HG03103 (cell line): ENCODE measurements around the gene GJB5.

ENCODE experiments used
- ATAC-seq: cut with Tn5 transposase; IDR thresholded peaks from one replicate; pipeline ENCODE4 v1.9.1; 2021; ENCODE audit warnings: low read depth; ENCODE audit not compliant: unreplicated experiment

GJB5 gene

GRCh38 chr1:34744851-34745250, 10.0 kb upstream of the GJB5 start:
- ATAC-seq, result no peak

GRCh38 chr1:34745666-34746065, 9.2 kb upstream of the GJB5 start:
- no peak for ATAC-seq

GRCh38 chr1:34746101-34746500, 8.7 kb upstream of the GJB5 start:
- ATAC-seq, result no peak

GRCh38 chr1:34746785-34747637, 7.8 kb upstream of the GJB5 start:
- no peak for ATAC-seq

GRCh38 chr1:34747638-34747941, 7.3 kb upstream of the GJB5 start:
- no peak for ATAC-seq

- no peak for ATAC-seq
Measured at GRCh38 chr1:34749992-34750391, 4.9 kb upstream of the GJB5 start.

- ATAC-seq, result no peak
Measured at GRCh38 chr1:34750610-34751009, 4.2 kb upstream of the GJB5 start.

- ATAC-seq, result no peak
Measured at GRCh38 chr1:34753163-34753562, 1.7 kb upstream of the GJB5 start.

GRCh38 chr1:34755961-34756360, 1.1 kb downstream of the GJB5 start:
- ATAC-seq, result no peak

GRCh38 chr1:34757386-34757785, 2.5 kb downstream of the GJB5 start:
- ATAC-seq, result no peak

GRCh38 chr1:34758751-34759150, 3.9 kb downstream of the GJB5 start:
- ATAC-seq, result no peak

GRCh38 chr1:34759503-34760357, 4.9 kb downstream of the GJB5 start, which contains the start of gene GJB4:
TSS of gene GJB4 (plus strand) at chr1:34759740. CDS start at chr1:34761255, 1,515 bp downstream.
- ATAC-seq, result no peak

- no peak for ATAC-seq
Measured at GRCh38 chr1:34761176-34761761, 6.4 kb downstream of the GJB5 start.

GRCh38 chr1:34761776-34762307, 7.0 kb downstream of the GJB5 start:
- no peak for ATAC-seq

- ATAC-seq, result no peak
Measured at GRCh38 chr1:34762474-34763141, 7.8 kb downstream of the GJB5 start.

- ATAC-seq, result no peak
Measured at GRCh38 chr1:34763142-34763781, 8.4 kb downstream of the GJB5 start.

GRCh38 chr1:34768856-34769255, 14.0 kb downstream of the GJB5 start:
- ATAC-seq, result no peak

- no peak for ATAC-seq
Measured at GRCh38 chr1:34770891-34771504, 16.2 kb downstream of the GJB5 start.

- no peak for ATAC-seq
Measured at GRCh38 chr1:34771573-34772371, 16.9 kb downstream of the GJB5 start.
